ENCODE measurements around the gene UMAD1.
A peak's percentile ranks its signal among the peaks of the same experiment; 100 is the strongest.

Gene UMAD1

GRCh38 chr7:7694542-7694941 is 54.0 kb downstream of the UMAD1 start:
- no peak overlapping the region for H3K27ac ChIP-seq (ENCODE audit: low read depth, low read length)
- H3K79me1 ChIP-seq (ENCODE audit: low read length): no peaks in the 10 kb centered on the region
- no peak overlapping the region for H2BK120ac ChIP-seq (ENCODE audit: low read depth, low read length)
- no peak overlapping the region for H3K56ac ChIP-seq (ENCODE audit: low read length)
- H3K4me3 ChIP-seq (ENCODE audit: low read length): no peak overlapping the region
- no CpG with 5 or more reads among the region's 3 CpGs for WGBS (ENCODE audit: extremely low coverage, insufficient coverage, low lambda C conversion rate)
- H4K5ac ChIP-seq (ENCODE audit: low read length): no peak overlapping the region
- no peaks in the 10 kb centered on the region for H3K79me2 ChIP-seq (ENCODE audit: control insufficient read depth, insufficient read depth, low read length)
- no peak overlapping the region for H2AK5ac ChIP-seq (ENCODE audit: low read length)
- H3K23ac ChIP-seq (ENCODE audit: low read length): no peak overlapping the region
- H2BK5ac ChIP-seq (ENCODE audit: low read length): no peak overlapping the region
- no peak for DNase-seq
- H3K36me3 ChIP-seq (ENCODE audit: control insufficient read depth, insufficient read depth, low read length): no peaks in the 10 kb centered on the region
- no peak overlapping the region for H4K8ac ChIP-seq (ENCODE audit: low read depth, low read length)
- H3K4me1 ChIP-seq (ENCODE audit: control insufficient read depth, low read depth, low read length): no peaks in the 10 kb centered on the region
- H3K9ac ChIP-seq (ENCODE audit: low read length): no peak overlapping the region
- no peak overlapping the region for H3K18ac ChIP-seq (ENCODE audit: low read length)
- H3K27me3 ChIP-seq (ENCODE audit: insufficient read depth, low read length, poor library complexity): no peaks in the 10 kb centered on the region
- no peak overlapping the region for H3K4me2 ChIP-seq (ENCODE audit: low read length)
- no peak overlapping the region for H2BK15ac ChIP-seq (replicated peaks; ENCODE audit: low read depth)
- no peak overlapping the region for H3K4ac ChIP-seq (ENCODE audit: low read depth, low read length)

- Histone ChIP-seq H3K79me1 (ENCODE audit: low read length) (no peaks in the 10 kb centered on the region), H3K4ac (ENCODE audit: low read depth, low read length) (no peak overlapping the region), H3K18ac (ENCODE audit: low read length) (no peak overlapping the region), H3K4me1 (ENCODE audit: control insufficient read depth, low read depth, low read length) (no peaks in the 10 kb centered on the region), H2BK15ac (replicated peaks; ENCODE audit: low read depth) (no peak overlapping the region), H3K79me2 (ENCODE audit: control insufficient read depth, insufficient read depth, low read length) (no peaks in the 10 kb centered on the region), H2BK5ac (ENCODE audit: low read length) (no peak overlapping the region), H4K8ac (ENCODE audit: low read depth, low read length) (no peak overlapping the region), H2AK5ac (ENCODE audit: low read length) (no peak overlapping the region), H3K4me3 (ENCODE audit: low read length) (no peak overlapping the region), H4K5ac (ENCODE audit: low read length) (no peak overlapping the region), H2BK120ac (ENCODE audit: low read depth, low read length) (no peak overlapping the region), H3K56ac (ENCODE audit: low read length) (no peak overlapping the region), H3K27me3 (ENCODE audit: insufficient read depth, low read length, poor library complexity) (no peaks in the 10 kb centered on the region), H3K23ac (ENCODE audit: low read length) (no peak overlapping the region), H3K4me2 (ENCODE audit: low read length) (no peak overlapping the region), H3K27ac (ENCODE audit: low read depth, low read length) (no peak overlapping the region), H3K9ac (ENCODE audit: low read length) (no peak overlapping the region), H3K36me3 (ENCODE audit: control insufficient read depth, insufficient read depth, low read length) (no peaks in the 10 kb centered on the region)
- WGBS (ENCODE audit: extremely low coverage, insufficient coverage, low lambda C conversion rate): no CpG with 5 or more reads among the region's 5 CpGs
- no peak for DNase-seq
Measured at GRCh38 chr7:7695111-7695817, 54.7 kb downstream of the UMAD1 start.

GRCh38 chr7:7696458-7697119 is 56.0 kb downstream of the UMAD1 start:
- no peak overlapping the region for H3K4ac ChIP-seq (ENCODE audit: low read depth, low read length)
- H2BK5ac ChIP-seq (ENCODE audit: low read length): no peak overlapping the region
- no peak overlapping the region for H3K4me3 ChIP-seq (ENCODE audit: low read length)
- no peak overlapping the region for H2BK120ac ChIP-seq (ENCODE audit: low read depth, low read length)
- H3K56ac ChIP-seq (ENCODE audit: low read length): no peak overlapping the region
- no peak overlapping the region for H2BK15ac ChIP-seq (replicated peaks; ENCODE audit: low read depth)
- H3K18ac ChIP-seq (ENCODE audit: low read length): no peak overlapping the region
- no peaks in the 10 kb centered on the region for H3K36me3 ChIP-seq (ENCODE audit: control insufficient read depth, insufficient read depth, low read length)
- no peak overlapping the region for H4K8ac ChIP-seq (ENCODE audit: low read depth, low read length)
- H3K27me3 ChIP-seq (ENCODE audit: insufficient read depth, low read length, poor library complexity): no peaks in the 10 kb centered on the region
- no peaks in the 10 kb centered on the region for H3K79me2 ChIP-seq (ENCODE audit: control insufficient read depth, insufficient read depth, low read length)
- H3K79me1 ChIP-seq (ENCODE audit: low read length): no peaks in the 10 kb centered on the region
- H3K27ac ChIP-seq (ENCODE audit: low read depth, low read length): no peak overlapping the region
- no peak overlapping the region for H4K5ac ChIP-seq (ENCODE audit: low read length)
- no peak overlapping the region for H2AK5ac ChIP-seq (ENCODE audit: low read length)
- no peak overlapping the region for H3K23ac ChIP-seq (ENCODE audit: low read length)
- no peak overlapping the region for H3K4me2 ChIP-seq (ENCODE audit: low read length)
- no CpG with 5 or more reads among the region's 3 CpGs for WGBS (ENCODE audit: extremely low coverage, insufficient coverage, low lambda C conversion rate)
- H3K9ac ChIP-seq (ENCODE audit: low read length): no peak overlapping the region
- no peaks in the 10 kb centered on the region for H3K4me1 ChIP-seq (ENCODE audit: control insufficient read depth, low read depth, low read length)
- DNase-seq: no peak

GRCh38 chr7:7698930-7699329 is 58.4 kb downstream of the UMAD1 start:
- Histone ChIP-seq H3K79me1 (ENCODE audit: low read length) (no peaks in the 10 kb centered on the region), H3K36me3 (ENCODE audit: control insufficient read depth, insufficient read depth, low read length) (no peaks in the 10 kb centered on the region), H3K18ac (ENCODE audit: low read length) (no peak overlapping the region), H2BK5ac (ENCODE audit: low read length) (no peak overlapping the region), H3K27ac (ENCODE audit: low read depth, low read length) (no peak overlapping the region), H3K4me3 (ENCODE audit: low read length) (no peak overlapping the region), H3K4me2 (ENCODE audit: low read length) (no peak overlapping the region), H4K5ac (ENCODE audit: low read length) (no peak overlapping the region), H2AK5ac (ENCODE audit: low read length) (no peak overlapping the region), H3K79me2 (ENCODE audit: control insufficient read depth, insufficient read depth, low read length) (no peaks in the 10 kb centered on the region), H3K9ac (ENCODE audit: low read length) (no peak overlapping the region), H3K27me3 (ENCODE audit: insufficient read depth, low read length, poor library complexity) (no peaks in the 10 kb centered on the region), H2BK120ac (ENCODE audit: low read depth, low read length) (no peak overlapping the region), H3K23ac (ENCODE audit: low read length) (no peak overlapping the region), H4K8ac (ENCODE audit: low read depth, low read length) (no peak overlapping the region), H2BK15ac (replicated peaks; ENCODE audit: low read depth) (no peak overlapping the region), H3K4ac (ENCODE audit: low read depth, low read length) (no peak overlapping the region), H3K4me1 (ENCODE audit: control insufficient read depth, low read depth, low read length) (no peaks in the 10 kb centered on the region), H3K56ac (ENCODE audit: low read length) (peak overlapping the region; percentile 12)
- DNase-seq: no peak
- no CpG with 5 or more reads among the region's 2 CpGs for WGBS (ENCODE audit: extremely low coverage, insufficient coverage, low lambda C conversion rate)

GRCh38 chr7:7699380-7699779 is 58.8 kb downstream of the UMAD1 start:
- Histone ChIP-seq H3K4me1 (ENCODE audit: control insufficient read depth, low read depth, low read length) (no peaks in the 10 kb centered on the region), H2BK15ac (replicated peaks; ENCODE audit: low read depth) (no peak overlapping the region), H2BK5ac (ENCODE audit: low read length) (no peak overlapping the region), H2AK5ac (ENCODE audit: low read length) (no peak overlapping the region), H3K9ac (ENCODE audit: low read length) (no peak overlapping the region), H3K27ac (ENCODE audit: low read depth, low read length) (no peak overlapping the region), H3K79me1 (ENCODE audit: low read length) (no peaks in the 10 kb centered on the region), H4K5ac (ENCODE audit: low read length) (no peak overlapping the region), H4K8ac (ENCODE audit: low read depth, low read length) (no peak overlapping the region), H3K18ac (ENCODE audit: low read length) (no peak overlapping the region), H3K4me2 (ENCODE audit: low read length) (no peak overlapping the region), H3K4me3 (ENCODE audit: low read length) (no peak overlapping the region), H2BK120ac (ENCODE audit: low read depth, low read length) (no peak overlapping the region), H3K36me3 (ENCODE audit: control insufficient read depth, insufficient read depth, low read length) (no peaks in the 10 kb centered on the region), H3K4ac (ENCODE audit: low read depth, low read length) (no peak overlapping the region), H3K56ac (ENCODE audit: low read length) (no peak overlapping the region), H3K79me2 (ENCODE audit: control insufficient read depth, insufficient read depth, low read length) (no peaks in the 10 kb centered on the region), H3K27me3 (ENCODE audit: insufficient read depth, low read length, poor library complexity) (no peaks in the 10 kb centered on the region), H3K23ac (ENCODE audit: low read length) (no peak overlapping the region)
- DNase-seq: no peak

- no peak overlapping the region for H3K23ac ChIP-seq (ENCODE audit: low read length)
- H4K5ac ChIP-seq (ENCODE audit: low read length): no peak overlapping the region
- no peaks in the 10 kb centered on the region for H3K79me2 ChIP-seq (ENCODE audit: control insufficient read depth, insufficient read depth, low read length)
- no peak overlapping the region for H2BK5ac ChIP-seq (ENCODE audit: low read length)
- no peak overlapping the region for H3K56ac ChIP-seq (ENCODE audit: low read length)
- H3K27me3 ChIP-seq (ENCODE audit: insufficient read depth, low read length, poor library complexity): no peaks in the 10 kb centered on the region
- no peak overlapping the region for H3K4me3 ChIP-seq (ENCODE audit: low read length)
- no peak overlapping the region for H3K18ac ChIP-seq (ENCODE audit: low read length)
- no peak overlapping the region for H2BK15ac ChIP-seq (replicated peaks; ENCODE audit: low read depth)
- no peak overlapping the region for H4K8ac ChIP-seq (ENCODE audit: low read depth, low read length)
- no peak overlapping the region for H3K9ac ChIP-seq (ENCODE audit: low read length)
- H3K27ac ChIP-seq (ENCODE audit: low read depth, low read length): no peak overlapping the region
- H2AK5ac ChIP-seq (ENCODE audit: low read length): no peak overlapping the region
- H3K79me1 ChIP-seq (ENCODE audit: low read length): no peaks in the 10 kb centered on the region
- H3K36me3 ChIP-seq (ENCODE audit: control insufficient read depth, insufficient read depth, low read length): no peaks in the 10 kb centered on the region
- no peak overlapping the region for H3K4ac ChIP-seq (ENCODE audit: low read depth, low read length)
- H2BK120ac ChIP-seq (ENCODE audit: low read depth, low read length): no peak overlapping the region
- H3K4me2 ChIP-seq (ENCODE audit: low read length): no peak overlapping the region
- H3K4me1 ChIP-seq (ENCODE audit: control insufficient read depth, low read depth, low read length): no peaks in the 10 kb centered on the region
- no peak for DNase-seq
Measured at GRCh38 chr7:7699970-7700369, 59.4 kb downstream of the UMAD1 start.
